K562 (cell line): ENCODE data around the gene ASB4. TPM values are rescaled to one million over a fixed set of nuclear protein-coding genes. Genes with fewer than 3 reads are reported as not detected.

Source experiments
- ATAC-seq: fragments of 200-7000 bp; cut with Tn5 transposase; 3 replicates; pipeline ENCODE4 v1.9.1; 2020; ENCODE audit warnings: moderate library complexity
- BruUV-seq: library from RNA; stranded (reverse); fragments of 400-500 nt; replicated peaks from 2 replicates; lab custom pipeline; 2021; lab: Mats Ljungman, UMichigan
- CTCF ChIA-PET: fragments of 300-600 bp; formaldehyde crosslinking; extraction: SDS; loops from one replicate; lab custom pipeline; 2021; ENCODE audit warnings: low intra/inter-chr PET ratio; lab: Yijun Ruan, JAX
- POLR2A ChIA-PET: fragments of 300-600, 350-650 bp; sonication (Branson Sonifier 250); formaldehyde crosslinking; extraction: SDS; loops from one replicate; lab custom pipeline; 2021; ENCODE audit warnings: antibody characterized with exemption, inconsistent platforms; lab: Yijun Ruan, JAX
- DNase-seq, 4 experiments: peaks; one replicate each; pipeline versions ENCODE4 v3.0.0 to v3.0.0-alpha.2; 2011 to 2018; ENCODE audit warnings: low spot score in 3 of 4, mixed read lengths in 3 of 4; ENCODE audit errors: extremely low read depth in 1 of 4
- FAIRE-seq: peaks from 2 replicates; lab custom pipeline; 2011; peaks lifted over from hg19 to GRCh38; lab: Jason Lieb, UNC
- H2AFZ ChIP-seq: 2 replicates; pipeline ENCODE4 v1.6.0; 2011; ENCODE audit warnings: low read depth, low read length, control low read depth, inconsistent platforms
- H3K27ac ChIP-seq: fragments of 200-600 bp; 3 replicates; pipeline ENCODE4 v1.8.0; 2011; ENCODE audit warnings: low read depth, mild to moderate bottlenecking, control low read depth, inconsistent platforms, low read length, moderate library complexity, mixed read lengths; ENCODE audit errors: extremely low read depth
- H3K27me3 ChIP-seq, 2 experiments: fragments of 300-600 bp in 1 of 2; 2 replicates in 1 of 2; 3 replicates in 1 of 2; pipeline versions ENCODE4 v1.6.0 to v1.8.0; 2011; ENCODE audit warnings: inconsistent platforms in 2 of 2, low read length in 2 of 2, mild to moderate bottlenecking in 1 of 2, mixed read lengths in 1 of 2, moderate library complexity in 1 of 2; ENCODE audit not compliant: control insufficient read depth in 2 of 2, insufficient read depth in 2 of 2
- H3K36me3 ChIP-seq: fragments of 300-600 bp; 3 replicates; pipeline ENCODE4 v1.8.0; 2011; ENCODE audit warnings: mild to moderate bottlenecking, low read length, inconsistent platforms; ENCODE audit not compliant: control insufficient read depth, insufficient read depth
- H3K4me1 ChIP-seq, 2 experiments: fragments of 200-600 bp in 1 of 2; replicated peaks in 1 of 2; 2 replicates in 1 of 2; 3 replicates in 1 of 2; pipeline versions ENCODE4 v1.5.1 to v1.8.0; 2011; ENCODE audit warnings: inconsistent platforms in 2 of 2, low read length in 2 of 2, mild to moderate bottlenecking in 1 of 2, mixed read lengths in 1 of 2, moderate library complexity in 1 of 2; ENCODE audit not compliant: control insufficient read depth in 2 of 2, insufficient read depth in 2 of 2
- H3K4me2 ChIP-seq: 2 replicates; pipeline ENCODE4 v1.6.1; 2011; ENCODE audit warnings: low read length, control low read depth, inconsistent platforms, mixed read lengths; ENCODE audit not compliant: insufficient read depth
- H3K4me3 ChIP-seq: fragments of 200-600 bp; sonication (generic), shearing (Covaris generic); 2 replicates; pipeline ENCODE4 v1.5.1; 2016; ENCODE audit warnings: control low read depth, inconsistent platforms
- H3K79me2 ChIP-seq: fragments of 200-600 bp; 3 replicates; pipeline ENCODE4 v1.8.0; 2011; ENCODE audit warnings: low read length, inconsistent platforms; ENCODE audit not compliant: control insufficient read depth, insufficient read depth
- H3K9ac ChIP-seq, 2 experiments: 2 replicates each; pipeline versions ENCODE4 v1.6.0 to v1.6.1; 2011; ENCODE audit warnings: low read depth in 2 of 2, low read length in 2 of 2, control low read depth in 1 of 2, inconsistent platforms in 1 of 2, mild to moderate bottlenecking in 1 of 2, mixed read lengths in 1 of 2; ENCODE audit not compliant: insufficient read depth in 1 of 2
- H3K9me1 ChIP-seq: one replicate; pipeline ENCODE4 v1.6.0; 2011; ENCODE audit warnings: inconsistent platforms, mild to moderate bottlenecking, low read length, moderate library complexity; ENCODE audit not compliant: control insufficient read depth, insufficient read depth
- H3K9me3 ChIP-seq: replicated peaks from 2 replicates; pipeline ENCODE4 v1.5.1; 2011; ENCODE audit warnings: low read depth, low read length, inconsistent platforms; ENCODE audit not compliant: control insufficient read depth, insufficient read depth
- H4K20me1 ChIP-seq: replicated peaks from 2 replicates; pipeline ENCODE4 v1.6.1; 2011; ENCODE audit warnings: low read length, inconsistent platforms, mixed read lengths; ENCODE audit not compliant: control insufficient read depth, insufficient read depth
- BCOR ChIP-seq: fragments of 450-650 bp; IDR thresholded peaks from 2 replicates; pipeline ENCODE4 v1.6.1; 2016
- CBX2 ChIP-seq: fragments of 200-600 bp; sonication (generic); IDR thresholded peaks from one replicate; pipeline ENCODE4 v1.6.1; 2012; ENCODE audit warnings: mild to moderate bottlenecking, low read length, inconsistent platforms; ENCODE audit not compliant: insufficient read depth, poor library complexity, severe bottlenecking
- ZC3H4 ChIP-seq: sonication (generic); formaldehyde crosslinking; IDR thresholded peaks from 2 replicates; pipeline ENCODE4 v1.9.0; 2021; ENCODE audit warnings: missing genetic modification reagents, borderline replicate concordance
- WGBS: fragments of 100-300 bp; shearing (Covaris generic); methylation state at CpG from one replicate; pipeline ENCODE4 v1.1.6; 2016; ENCODE audit warnings: low coverage, mixed read lengths; ENCODE audit not compliant: insufficient coverage; ENCODE audit errors: missing lambda C conversion rate; 5-methylcytosine and 5-hydroxymethylcytosine counted together
- in situ Hi-C: fragments of 300-500 bp; cut with MboI; formaldehyde crosslinking; loops from 4 replicates; pipeline ENCODE4 v1.15.0; 2018; ENCODE audit warnings: inconsistent platforms, mixed read lengths
- intact Hi-C: fragments of 100-400 bp; cut with micrococcal nuclease; formaldehyde crosslinking; loops from 2 replicates; pipeline ENCODE4 v1.14.2; 2022
- polyA plus RNA-seq, 8 experiments: library from polyadenylated mRNA; depleted of rRNA in 4 of 8; stranded (reverse) in 5 of 8; unstranded in 3 of 8; fragments of >200 nt; fragmentation: Nextera tagmentation in 2 of 8; fragmentation: Illumina TruSeq in 1 of 8; extraction: Ambion mirVana in 2 of 8; extraction: Trizol in 1 of 8; gene quantifications; 2 replicates each; pipeline versions ENCODE4 v1.2.1 to v1.2.3, GENCODE V29; 2011 to 2014; ENCODE audit warnings: inconsistent platforms in 1 of 8, missing spikeins in 1 of 8
- total RNA-seq, 7 experiments: library from RNA; depleted of rRNA in 6 of 7; stranded (reverse); fragments of >200 nt in 6 of 7; fragmentation: Illumina TruSeq in 2 of 7; extraction: Trizol in 2 of 7; gene quantifications; 2 replicates each; pipeline versions ENCODE4 v1.2.1 to v1.2.3, GENCODE V29; 2011 to 2021; ENCODE audit warnings: low replicate concordance in 1 of 7

The ASB4 gene
- total and polyA plus RNA-seq, 9 of the 15 experiments (the other 6 are each of a cell fraction or from before 2014, with no cell fraction given), result 0.03 to 0.07 TPM; not detected in 7

DNA sequence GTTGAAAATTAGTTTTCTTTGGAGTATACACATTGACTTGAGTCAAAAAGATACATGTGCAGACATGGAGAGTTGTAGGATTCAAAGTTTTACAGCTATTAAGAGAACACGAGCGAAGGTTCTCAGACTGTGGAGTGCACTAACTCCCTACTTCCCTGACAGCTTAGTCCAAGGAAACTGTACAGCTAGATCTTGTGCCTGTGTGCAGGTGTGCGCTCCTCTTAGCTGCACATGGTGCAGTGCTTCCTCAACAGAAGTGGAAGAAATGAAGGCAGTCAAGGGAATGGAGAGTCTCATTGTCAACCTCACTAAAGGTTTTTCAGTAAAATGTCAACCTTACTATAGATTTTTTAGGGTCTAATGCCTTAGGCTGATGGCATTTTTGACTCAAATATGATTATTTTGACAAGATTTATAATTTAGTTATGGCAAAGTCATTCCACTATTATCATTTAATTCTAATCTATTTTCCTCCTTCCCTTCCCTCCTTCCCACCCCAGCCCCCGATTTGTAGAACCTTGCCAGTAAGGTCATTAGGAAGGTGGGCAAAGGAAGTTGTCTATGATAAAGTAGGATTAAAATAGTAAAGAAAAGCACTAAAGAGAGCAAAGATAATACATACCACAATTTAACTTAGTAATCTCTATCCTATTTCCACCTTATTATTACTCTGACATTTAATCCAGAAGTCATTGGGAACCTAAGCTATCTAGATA lies 97.0 kb downstream of the ASB4 start (continued):
- TF ChIP-seq ZC3H4 (CRISPR knock-in tag) (no peak), CBX2 (no peak)
- TF ChIP-seq, all 486 proteins: peak for 0

DNA sequence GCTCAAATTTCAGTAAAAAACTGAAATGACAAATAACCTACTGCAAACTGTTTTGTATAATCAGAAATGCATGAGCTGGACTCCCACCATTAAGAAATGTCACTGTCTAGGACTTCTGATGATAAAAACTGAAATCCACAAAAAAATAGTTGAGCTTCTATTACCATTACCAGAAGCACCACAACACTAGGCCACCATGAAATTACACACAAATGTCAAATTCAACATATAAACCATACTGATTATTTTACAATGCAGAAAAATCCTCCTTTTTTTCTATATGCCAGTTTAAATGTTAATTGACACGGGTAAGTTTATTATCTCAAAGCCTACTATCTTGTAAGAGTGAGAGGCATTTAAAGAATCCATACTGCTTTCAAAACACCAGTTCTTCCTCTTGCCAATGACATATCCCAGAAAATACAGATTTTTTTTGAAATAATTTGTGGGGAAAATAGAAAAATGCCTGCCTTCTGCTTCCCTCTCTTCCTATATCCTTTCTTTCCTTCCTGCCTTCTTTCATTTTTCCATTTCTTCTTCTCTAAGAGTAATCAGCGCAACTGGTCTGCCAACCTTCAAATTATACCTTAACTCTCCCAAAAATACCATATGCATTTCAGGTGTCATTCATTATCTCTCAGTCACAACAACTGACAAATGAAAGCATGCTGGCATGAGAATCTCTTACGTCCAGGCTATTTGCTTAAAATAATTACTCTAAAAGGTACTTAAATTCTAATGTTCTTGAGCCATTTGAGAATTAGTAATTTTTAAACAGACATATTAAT lies 98.3 kb downstream of the ASB4 start:
- H3K4me3 ChIP-seq, result no peak overlapping the region
- CTCF ChIA-PET, result no interaction called here
- no peak for TF ChIP-seq BCOR
- TF ChIP-seq, all 486 proteins: peak for 0
- Histone ChIP-seq H3K9me1 (no peaks in the 10 kb centered on the region), H3K27ac (no peak overlapping the region), H4K20me1 (no peaks in the 10 kb centered on the region), H2AFZ (no peak overlapping the region), H3K4me1 (no peaks in the 10 kb centered on the region), H3K27me3 (no peaks in the 10 kb centered on the region), H3K9ac (no peak overlapping the region), H3K79me2 (no peaks in the 10 kb centered on the region), H3K9me3 (no peaks in the 10 kb centered on the region), H3K36me3 (no peaks in the 10 kb centered on the region), H3K4me2 (no peak overlapping the region)
- intact Hi-C loops (no loop called here), in situ Hi-C loops (no loop called here)
- FAIRE-seq (no peak), ATAC-seq (no peak), DNase-seq (no peak)
- BruUV-seq, result no TSS peak
- POLR2A ChIA-PET, result interaction anchor here (0.8 kb wide), 1 partner anchor 34 kb away, joined by 3 read pairs; no protein-coding TSS in a partner anchor
- WGBS, result 0% methylated on average over 3 of the region's 3 CpGs
